HG03066 (cell line): ENCODE results near the gene KCNT2.

ENCODE experiments used
- ATAC-seq: cut with Tn5 transposase; IDR thresholded peaks from one replicate; pipeline ENCODE4 v1.9.1; 2021; ENCODE audit warnings: low read depth; ENCODE audit not compliant: unreplicated experiment

Gene KCNT2

GRCh38 chr1:196214866-196215265 is 393.4 kb downstream of the KCNT2 start:
- ATAC-seq, result no peak

GRCh38 chr1:196209983-196210382 is 398.3 kb downstream of the KCNT2 start:
- no peak for ATAC-seq

GRCh38 chr1:196209265-196209664 is 399.0 kb downstream of the KCNT2 start:
- no peak for ATAC-seq

GRCh38 chr1:196207612-196208217 is 400.5 kb downstream of the KCNT2 start:
- no peak for ATAC-seq

GRCh38 chr1:196205882-196206281 is 402.4 kb downstream of the KCNT2 start:
- ATAC-seq, result no peak

GRCh38 chr1:196196486-196196885 is 411.8 kb downstream of the KCNT2 start:
- no peak for ATAC-seq

GRCh38 chr1:196193896-196194559 is 414.2 kb downstream of the KCNT2 start:
- no peak for ATAC-seq

GRCh38 chr1:196183941-196184340 is 424.3 kb downstream of the KCNT2 start:
- no peak for ATAC-seq

- no peak for ATAC-seq
Observed at GRCh38 chr1:196181594-196181878, 426.7 kb downstream of the KCNT2 start.

- ATAC-seq, result no peak
Observed at GRCh38 chr1:196180847-196181593, 427.2 kb downstream of the KCNT2 start.

GRCh38 chr1:196178083-196178635 is 430.1 kb downstream of the KCNT2 start:
- ATAC-seq, result no peak
